Thymus (tissue), 11 donors: Measurements from ENCODE around the gene TGM5. TPM values are rescaled to one million over a fixed set of nuclear protein-coding genes. Genes with fewer than 3 reads are reported as not detected.
"Not testable (repeated sequence)": the region's sequence is repeated elsewhere in the genome, so short reads cannot be mapped to it uniquely, and the experiment has no call there.

ENCODE experiments used
- DNase-seq, 9 donors: peaks; one replicate each; pipeline ENCODE4 v3.0.0-alpha.2; 2013; ENCODE audit warnings: low spot score in 9 of 9, low read depth in 6 of 9, missing footprints in 1 of 9
- H3K27ac ChIP-seq, 2 donors: one replicate each; pipeline ENCODE4 v1.5.1; 2013; ENCODE audit warnings: control low read depth in 1 of 2, low read depth in 1 of 2, low read length in 1 of 2, mild to moderate bottlenecking in 1 of 2, moderate library complexity in 1 of 2
- H3K27me3 ChIP-seq, 2 donors: one replicate each; pipeline ENCODE4 v1.5.1; 2013; ENCODE audit warnings: low read length in 1 of 2; ENCODE audit not compliant: control insufficient read depth in 2 of 2, insufficient read depth in 1 of 2
- H3K36me3 ChIP-seq, 2 donors: one replicate each; pipeline ENCODE4 v1.5.1; 2013; ENCODE audit warnings: low read length in 1 of 2, mild to moderate bottlenecking in 1 of 2, moderate library complexity in 1 of 2; ENCODE audit not compliant: control insufficient read depth in 2 of 2, insufficient read depth in 2 of 2
- H3K4me1 ChIP-seq, 2 donors: one replicate each; pipeline ENCODE4 v1.5.1; 2013; ENCODE audit warnings: low read length in 2 of 2; ENCODE audit not compliant: control insufficient read depth in 2 of 2, insufficient read depth in 2 of 2
- H3K4me3 ChIP-seq, 2 donors: one replicate each; pipeline ENCODE4 v1.5.1; 2013; ENCODE audit warnings: low read length in 2 of 2, control low read depth in 1 of 2, mild to moderate bottlenecking in 1 of 2
- H3K9me3 ChIP-seq, 2 donors: one replicate each; pipeline ENCODE4 v1.5.1; 2013; ENCODE audit warnings: low read length in 1 of 2, mild to moderate bottlenecking in 1 of 2; ENCODE audit not compliant: control insufficient read depth in 2 of 2, insufficient read depth in 1 of 2
- WGBS: extraction: QIAGEN DNeasy Blood & Tissue Kit; methylation state at CpG from one replicate; pipeline ENCODE4 v1.1.7; 2013; 5-methylcytosine and 5-hydroxymethylcytosine counted together
- polyA plus RNA-seq: library from polyadenylated mRNA; stranded (reverse); fragments of 200-250 nt; gene quantifications from one replicate; pipeline ENCODE4 v1.2.3, GENCODE V29; 2013
- total RNA-seq: library from RNA; stranded (reverse); fragments of 120-200 nt; gene quantifications from one replicate; pipeline ENCODE4 v1.2.4, GENCODE V29; 2013
- donor health status: healthy.

The TGM5 gene
- total and polyA plus RNA-seq, 2 donors, result 0.19 to 1.2 TPM

- WGBS, result 95% methylated on average over 5 of the region's 5 CpGs
- Histone ChIP-seq H3K27me3 (no peaks in the 10 kb centered on the region), H3K4me3 (no peak overlapping the region), H3K4me1 (no peaks in the 10 kb centered on the region), H3K36me3 (no peaks in the 10 kb centered on the region), H3K9me3 (no peaks in the 10 kb centered on the region), H3K27ac (no peak overlapping the region)
- DNase-seq, result no peak
Measured at GRCh38 chr15:43229977-43230376, 36.8 kb downstream of the TGM5 start.

- no peak overlapping the region for H3K4me3 ChIP-seq
- H3K27ac ChIP-seq, result no peak overlapping the region
- DNase-seq, result no peak
- no peaks in the 10 kb centered on the region for H3K27me3 ChIP-seq
- no peaks in the 10 kb centered on the region for H3K9me3 ChIP-seq
- H3K36me3 ChIP-seq, result no peaks in the 10 kb centered on the region
- WGBS, result 98% methylated on average over 57 of the region's 57 CpGs
- H3K4me1 ChIP-seq, result no peaks in the 10 kb centered on the region
Measured at GRCh38 chr15:43226436-43227305, 40.1 kb downstream of the TGM5 start.

- not testable (repeated sequence) for H3K4me1 ChIP-seq, H3K4me3 ChIP-seq, H3K36me3 ChIP-seq, H3K9me3 ChIP-seq, DNase-seq, H3K27me3 ChIP-seq, H3K27ac ChIP-seq
- WGBS, result 32% methylated on average over 12 of the region's 12 CpGs
Measured at GRCh38 chr15:43225950-43226255, 40.8 kb downstream of the TGM5 start.

- WGBS, result 44% methylated on average over 16 of the region's 16 CpGs
- Histone ChIP-seq H3K4me3 (no peak overlapping the region), H3K27ac (no peak overlapping the region), H3K36me3 (no peaks in the 10 kb centered on the region), H3K4me1 (no peaks in the 10 kb centered on the region), H3K9me3 (no peaks in the 10 kb centered on the region), H3K27me3 (no peaks in the 10 kb centered on the region)
- DNase-seq, result peak; percentile 18 to 78 (median 51)
Measured at GRCh38 chr15:43225201-43225949, 41.4 kb downstream of the TGM5 start.

- no peak for DNase-seq
- H3K4me3 ChIP-seq, result no peak overlapping the region
- H3K9me3 ChIP-seq, result no peaks in the 10 kb centered on the region
- H3K36me3 ChIP-seq, result no peaks in the 10 kb centered on the region
- H3K4me1 ChIP-seq, result no peaks in the 10 kb centered on the region
- WGBS, result 96% methylated on average over 1 of the region's 1 CpG
- no peak overlapping the region for H3K27ac ChIP-seq
- H3K27me3 ChIP-seq, result no peaks in the 10 kb centered on the region
Measured at GRCh38 chr15:43221422-43221821, 45.3 kb downstream of the TGM5 start.

GRCh38 chr15:43220991-43221403, 45.7 kb downstream of the TGM5 start, which contains the start of gene EPB42:
TSS of gene EPB42 (minus strand) at chr15:43221018. CDS start at chr15:43220825, 193 bp downstream.
- no peak within 1 kb of the TSS for H3K4me3 ChIP-seq
- H3K4me1 ChIP-seq, result no peaks in the 10 kb centered on the region
- no peak within 1 kb of the TSS for H3K27ac ChIP-seq
- no peaks in the 10 kb centered on the region for H3K36me3 ChIP-seq
- no peaks in the 10 kb centered on the region for H3K9me3 ChIP-seq
- 83% methylated on average over 3 of the region's 3 CpGs for WGBS
- DNase-seq, result no peak
- no peaks in the 10 kb centered on the region for H3K27me3 ChIP-seq

- no peaks in the 10 kb centered on the region for H3K27me3 ChIP-seq
- 90% methylated on average over 16 of the region's 16 CpGs for WGBS
- no peaks in the 10 kb centered on the region for H3K9me3 ChIP-seq
- no peak for DNase-seq
- H3K36me3 ChIP-seq, result no peaks in the 10 kb centered on the region
- H3K4me1 ChIP-seq, result no peaks in the 10 kb centered on the region
- no peak overlapping the region for H3K27ac ChIP-seq
- no peak overlapping the region for H3K4me3 ChIP-seq
Measured at GRCh38 chr15:43219929-43220928, 46.5 kb downstream of the TGM5 start.

GRCh38 chr15:43218908-43219706, 47.6 kb downstream of the TGM5 start:
- no peaks in the 10 kb centered on the region for H3K4me1 ChIP-seq
- WGBS, result 71% methylated on average over 13 of the region's 13 CpGs
- no peak overlapping the region for H3K27ac ChIP-seq
- H3K4me3 ChIP-seq, result no peak overlapping the region
- H3K27me3 ChIP-seq, result no peaks in the 10 kb centered on the region
- no peaks in the 10 kb centered on the region for H3K36me3 ChIP-seq
- peak in 6 of 9 donors; percentile 10 to 53 (median 20) for DNase-seq
- no peaks in the 10 kb centered on the region for H3K9me3 ChIP-seq
